ENCODE measurements around the gene POLR2A.
A peak's percentile ranks its signal among the peaks of the same experiment; 100 is the strongest.

The POLR2A gene

GRCh38 chr17:7436556-7437368 is 47.4 kb upstream of the POLR2A start (continued):
- no peak for TF ChIP-seq PRDM2 (tag by site-specific recombination; IDR thresholded peaks at IDR 0.05; ENCODE audit: borderline replicate concordance)
- TF ChIP-seq ZFP37 (tag by site-specific recombination; IDR thresholded peaks at IDR 0.05), result no peak
- TF ChIP-seq, protein P1, sequence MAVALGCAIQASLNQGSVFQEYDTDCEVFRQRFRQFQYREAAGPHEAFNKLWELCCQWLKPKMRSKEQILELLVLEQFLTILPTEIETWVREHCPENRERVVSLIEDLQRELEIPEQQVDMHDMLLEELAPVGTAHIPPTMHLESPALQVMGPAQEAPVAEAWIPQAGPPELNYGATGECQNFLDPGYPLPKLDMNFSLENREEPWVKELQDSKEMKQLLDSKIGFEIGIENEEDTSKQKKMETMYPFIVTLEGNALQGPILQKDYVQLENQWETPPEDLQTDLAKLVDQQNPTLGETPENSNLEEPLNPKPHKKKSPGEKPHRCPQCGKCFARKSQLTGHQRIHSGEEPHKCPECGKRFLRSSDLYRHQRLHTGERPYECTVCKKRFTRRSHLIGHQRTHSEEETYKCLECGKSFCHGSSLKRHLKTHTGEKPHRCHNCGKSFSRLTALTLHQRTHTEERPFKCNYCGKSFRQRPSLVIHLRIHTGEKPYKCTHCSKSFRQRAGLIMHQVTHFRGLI (tag by site-specific recombination; IDR thresholded peaks at IDR 0.05), result peak; percentile 94
- TF ChIP-seq ZNF514 (tag by site-specific recombination; IDR thresholded peaks at IDR 0.05), result no peak
- TF ChIP-seq MEIS1 (CRISPR knock-in tag; IDR thresholded peaks at IDR 0.05; ENCODE audit: borderline replicate concordance), result no peak
- no peak for TF ChIP-seq PRDM10 (tag by site-specific recombination; IDR thresholded peaks at IDR 0.05)
- no peak for TF ChIP-seq SALL2 (tag by site-specific recombination; IDR thresholded peaks at IDR 0.05; ENCODE audit: borderline replicate concordance)
- no peak for TF ChIP-seq ZNF548 (tag by site-specific recombination; IDR thresholded peaks at IDR 0.05)
- TF ChIP-seq, protein P2, sequence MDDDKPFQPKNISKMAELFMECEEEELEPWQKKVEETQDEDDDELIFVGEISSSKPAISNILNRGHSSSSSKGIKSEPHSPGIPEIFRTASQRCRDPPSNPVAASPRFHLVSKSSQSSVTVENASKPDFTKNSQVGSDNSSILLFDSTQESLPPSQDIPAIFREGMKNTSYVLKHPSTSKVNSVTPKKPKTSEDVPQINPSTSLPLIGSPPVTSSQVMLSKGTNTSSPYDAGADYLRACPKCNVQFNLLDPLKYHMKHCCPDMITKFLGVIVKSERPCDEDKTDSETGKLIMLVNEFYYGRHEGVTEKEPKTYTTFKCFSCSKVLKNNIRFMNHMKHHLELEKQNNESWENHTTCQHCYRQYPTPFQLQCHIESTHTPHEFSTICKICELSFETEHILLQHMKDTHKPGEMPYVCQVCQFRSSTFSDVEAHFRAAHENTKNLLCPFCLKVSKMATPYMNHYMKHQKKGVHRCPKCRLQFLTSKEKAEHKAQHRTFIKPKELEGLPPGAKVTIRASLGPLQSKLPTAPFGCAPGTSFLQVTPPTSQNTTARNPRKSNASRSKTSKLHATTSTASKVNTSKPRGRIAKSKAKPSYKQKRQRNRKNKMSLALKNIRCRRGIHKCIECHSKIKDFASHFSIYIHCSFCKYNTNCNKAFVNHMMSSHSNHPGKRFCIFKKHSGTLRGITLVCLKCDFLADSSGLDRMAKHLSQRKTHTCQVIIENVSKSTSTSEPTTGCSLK (tag by site-specific recombination; IDR thresholded peaks at IDR 0.05), result no peak
- TF ChIP-seq TSHZ1 (tag by site-specific recombination; IDR thresholded peaks at IDR 0.05; ENCODE audit: borderline replicate concordance), result no peak
- TF ChIP-seq, protein P3, sequence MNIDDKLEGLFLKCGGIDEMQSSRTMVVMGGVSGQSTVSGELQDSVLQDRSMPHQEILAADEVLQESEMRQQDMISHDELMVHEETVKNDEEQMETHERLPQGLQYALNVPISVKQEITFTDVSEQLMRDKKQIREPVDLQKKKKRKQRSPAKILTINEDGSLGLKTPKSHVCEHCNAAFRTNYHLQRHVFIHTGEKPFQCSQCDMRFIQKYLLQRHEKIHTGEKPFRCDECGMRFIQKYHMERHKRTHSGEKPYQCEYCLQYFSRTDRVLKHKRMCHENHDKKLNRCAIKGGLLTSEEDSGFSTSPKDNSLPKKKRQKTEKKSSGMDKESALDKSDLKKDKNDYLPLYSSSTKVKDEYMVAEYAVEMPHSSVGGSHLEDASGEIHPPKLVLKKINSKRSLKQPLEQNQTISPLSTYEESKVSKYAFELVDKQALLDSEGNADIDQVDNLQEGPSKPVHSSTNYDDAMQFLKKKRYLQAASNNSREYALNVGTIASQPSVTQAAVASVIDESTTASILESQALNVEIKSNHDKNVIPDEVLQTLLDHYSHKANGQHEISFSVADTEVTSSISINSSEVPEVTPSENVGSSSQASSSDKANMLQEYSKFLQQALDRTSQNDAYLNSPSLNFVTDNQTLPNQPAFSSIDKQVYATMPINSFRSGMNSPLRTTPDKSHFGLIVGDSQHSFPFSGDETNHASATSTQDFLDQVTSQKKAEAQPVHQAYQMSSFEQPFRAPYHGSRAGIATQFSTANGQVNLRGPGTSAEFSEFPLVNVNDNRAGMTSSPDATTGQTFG (tag by site-specific recombination; IDR thresholded peaks at IDR 0.05; ENCODE audit: borderline replicate concordance), result no peak
- TF ChIP-seq, protein P4, sequence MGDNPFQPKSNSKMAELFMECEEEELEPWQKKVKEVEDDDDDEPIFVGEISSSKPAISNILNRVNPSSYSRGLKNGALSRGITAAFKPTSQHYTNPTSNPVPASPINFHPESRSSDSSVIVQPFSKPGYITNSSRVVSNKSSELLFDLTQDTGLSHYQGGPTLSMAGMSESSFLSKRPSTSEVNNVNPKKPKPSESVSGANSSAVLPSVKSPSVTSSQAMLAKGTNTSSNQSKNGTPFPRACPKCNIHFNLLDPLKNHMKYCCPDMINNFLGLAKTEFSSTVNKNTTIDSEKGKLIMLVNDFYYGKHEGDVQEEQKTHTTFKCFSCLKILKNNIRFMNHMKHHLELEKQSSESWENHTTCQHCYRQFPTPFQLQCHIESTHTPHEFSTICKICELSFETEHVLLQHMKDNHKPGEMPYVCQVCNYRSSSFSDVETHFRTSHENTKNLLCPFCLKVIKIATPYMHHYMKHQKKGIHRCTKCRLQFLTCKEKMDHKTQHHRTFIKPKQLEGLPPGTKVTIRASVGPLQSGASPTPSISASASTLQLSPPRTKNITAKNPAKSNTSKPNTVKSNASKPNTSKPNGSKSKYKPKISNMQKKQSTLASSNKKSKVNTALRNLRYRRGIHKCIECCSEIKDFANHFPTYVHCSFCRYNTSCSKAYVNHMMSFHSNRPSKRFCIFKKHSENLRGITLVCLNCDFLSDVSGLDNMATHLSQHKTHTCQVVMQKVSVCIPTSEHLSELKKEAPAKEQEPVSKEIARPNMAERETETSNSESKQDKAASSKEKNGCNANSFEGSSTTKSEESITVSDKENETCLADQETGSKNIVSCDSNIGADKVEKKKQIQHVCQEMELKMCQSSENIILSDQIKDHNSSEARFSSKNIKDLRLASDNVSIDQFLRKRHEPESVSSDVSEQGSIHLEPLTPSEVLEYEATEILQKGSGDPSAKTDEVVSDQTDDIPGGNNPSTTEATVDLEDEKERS (tag by site-specific recombination; IDR thresholded peaks at IDR 0.05), result no peak
- 0 out of 2 replicates have a peak, but pooled peaks have one; percentile 11 for TF ChIP-seq GFI1B (tag by site-specific recombination; IDR thresholded peaks at IDR 0.05)
- no peak for TF ChIP-seq ZNF623 (tag by site-specific recombination; IDR thresholded peaks at IDR 0.05)

Measured in HEK293 (cell line).